CMK (cell line): ENCODE results near the gene USP49.
"Not testable (repeated sequence)": the region's sequence is repeated elsewhere in the genome, so short reads cannot be mapped to it uniquely, and the experiment has no call there.

Experiments used
- DNase-seq: peaks from one replicate; pipeline ENCODE4 v3.0.0-alpha.2; 2010; ENCODE audit warnings: low read depth

USP49 gene

GRCh38 chr6:41811946-41812345, 83.2 kb downstream of the USP49 start:
- not testable (repeated sequence) for DNase-seq

GRCh38 chr6:41811095-41811494, 84.1 kb downstream of the USP49 start:
- no peak for DNase-seq

- no peak for DNase-seq
These were observed 89.1 kb downstream of the USP49 start for GRCh38 chr6:41805830-41806774.

GRCh38 chr6:41801380-41801779, 93.8 kb downstream of the USP49 start:
- no peak for DNase-seq

GRCh38 chr6:41799559-41799911, 95.6 kb downstream of the USP49 start:
- no peak for DNase-seq

- DNase-seq = no peak
These were observed 96.1 kb downstream of the USP49 start for GRCh38 chr6:41798901-41799558.

GRCh38 chr6:41796474-41796873, 98.7 kb downstream of the USP49 start:
- no peak for DNase-seq

GRCh38 chr6:41791984-41792383, 103.2 kb downstream of the USP49 start:
- DNase-seq = no peak

- DNase-seq = no peak
These were observed 103.9 kb downstream of the USP49 start for GRCh38 chr6:41791305-41791704.

- no peak for DNase-seq
These were observed 105.1 kb downstream of the USP49 start for GRCh38 chr6:41790045-41790444.

- no peak for DNase-seq
These were observed 105.8 kb downstream of the USP49 start for GRCh38 chr6:41789390-41789724.

GRCh38 chr6:41787219-41787917, 107.8 kb downstream of the USP49 start, which contains the start of gene TOMM6:
TSS of gene TOMM6 (plus strand) at chr6:41787694. CDS start at chr6:41787698, 4 bp downstream.
- peak; percentile 77 for DNase-seq

GRCh38 chr6:41786451-41787218, 108.5 kb downstream of the USP49 start:
- peak; percentile 41 for DNase-seq

- no peak for DNase-seq
These were observed 109.3 kb downstream of the USP49 start for GRCh38 chr6:41785689-41786450.

GRCh38 chr6:41785254-41785653, 109.9 kb downstream of the USP49 start:
- DNase-seq = no peak

GRCh38 chr6:41784581-41785171, 110.5 kb downstream of the USP49 start:
- DNase-seq = no peak

- no peak for DNase-seq
These were observed 111.9 kb downstream of the USP49 start for GRCh38 chr6:41783106-41783780.

GRCh38 chr6:41781366-41781730, 113.8 kb downstream of the USP49 start:
- DNase-seq = no peak

GRCh38 chr6:41780551-41781365, 114.4 kb downstream of the USP49 start, which contains the start of gene PRICKLE4:
TSS of gene PRICKLE4 (plus strand) at chr6:41780782. CDS start at chr6:41783474, 2,692 bp downstream.
- DNase-seq = no peak
